Spleen (tissue), 7 donors: Measurements from ENCODE around the gene BLTP3A.

Experiments used
- POLR2A ChIP-seq, 3 donors: fragments of 450-650 bp; IDR thresholded peaks; one replicate each; pipeline ENCODE4 v1.5.1; 2017; ENCODE audit warnings: antibody characterized with exemption in 3 of 3, mild to moderate bottlenecking in 1 of 3
- POLR2AphosphoS5 ChIP-seq, 3 donors: sonication (generic); formaldehyde crosslinking; IDR thresholded peaks; one replicate each; pipeline ENCODE4 v1.5.1; 2017; ENCODE audit warnings: antibody characterized with exemption in 3 of 3
- TF ChIP-seq, protein P1 (sequence below), 11 experiments: fragments of 200-600 bp in 7 of 11; fragments of 450-650 bp in 4 of 11; sonication (generic) in 4 of 11; IDR thresholded peaks in 8 of 11; conservative IDR thresholded peaks in 3 of 11; 1 replicate in 7 of 11; 2 replicates in 4 of 11; pipeline versions ENCODE4 v1.4.0 to v1.8.0; 2016 to 2021; ENCODE audit warnings: antibody characterized with exemption in 11 of 11, inconsistent platforms in 4 of 11, mild to moderate bottlenecking in 1 of 11
- donor health status: DM: no; HTN: no; CAD: no; lungs with moderate emphysema.
- donor health status: DM: no; HTN: no; CAD: no.
- donor health status: DM: no; HTN: no; CAD: no.

DNA sequence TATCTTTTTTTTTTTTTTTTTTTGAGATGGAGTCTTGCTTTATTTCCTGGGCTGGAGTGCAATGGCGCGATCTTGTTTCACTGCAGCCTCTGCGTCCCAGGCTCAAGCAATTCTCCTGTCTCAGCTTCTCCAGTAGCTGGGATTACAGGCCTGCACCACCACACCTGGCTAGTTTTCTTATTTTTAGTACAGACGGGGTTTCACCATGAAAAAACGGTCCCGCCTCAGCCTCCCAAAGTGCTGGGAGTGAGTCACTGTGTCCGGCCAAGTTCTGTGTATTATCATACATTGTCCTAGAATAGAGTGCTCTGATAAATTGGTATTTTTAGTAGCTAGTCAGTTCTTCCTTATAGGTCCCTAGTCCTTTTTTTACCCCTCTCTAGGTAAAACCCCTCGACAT lies 31.8 kb upstream of the BLTP3A start:
- TF ChIP-seq, protein P1, sequence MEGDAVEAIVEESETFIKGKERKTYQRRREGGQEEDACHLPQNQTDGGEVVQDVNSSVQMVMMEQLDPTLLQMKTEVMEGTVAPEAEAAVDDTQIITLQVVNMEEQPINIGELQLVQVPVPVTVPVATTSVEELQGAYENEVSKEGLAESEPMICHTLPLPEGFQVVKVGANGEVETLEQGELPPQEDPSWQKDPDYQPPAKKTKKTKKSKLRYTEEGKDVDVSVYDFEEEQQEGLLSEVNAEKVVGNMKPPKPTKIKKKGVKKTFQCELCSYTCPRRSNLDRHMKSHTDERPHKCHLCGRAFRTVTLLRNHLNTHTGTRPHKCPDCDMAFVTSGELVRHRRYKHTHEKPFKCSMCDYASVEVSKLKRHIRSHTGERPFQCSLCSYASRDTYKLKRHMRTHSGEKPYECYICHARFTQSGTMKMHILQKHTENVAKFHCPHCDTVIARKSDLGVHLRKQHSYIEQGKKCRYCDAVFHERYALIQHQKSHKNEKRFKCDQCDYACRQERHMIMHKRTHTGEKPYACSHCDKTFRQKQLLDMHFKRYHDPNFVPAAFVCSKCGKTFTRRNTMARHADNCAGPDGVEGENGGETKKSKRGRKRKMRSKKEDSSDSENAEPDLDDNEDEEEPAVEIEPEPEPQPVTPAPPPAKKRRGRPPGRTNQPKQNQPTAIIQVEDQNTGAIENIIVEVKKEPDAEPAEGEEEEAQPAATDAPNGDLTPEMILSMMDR (IDR thresholded peaks at IDR 0.05 in 8 of 11, conservative IDR thresholded peaks at IDR 0.05 in 3 of 11), result no peak
- TF ChIP-seq POLR2AphosphoS5 (IDR thresholded peaks at IDR 0.05) (no peak), POLR2A (IDR thresholded peaks at IDR 0.05) (no peak)
